Omental fat pad (tissue), 4 donors: Measurements from ENCODE around the gene SPACA7. TPM values are rescaled to one million over a fixed set of nuclear protein-coding genes. Genes with fewer than 3 reads are reported as not detected.

ENCODE experiments used
- ATAC-seq: fragments of 150-250 bp; one replicate; pipeline ENCODE4 v1.9.1; 2016; ENCODE audit warnings: mild to moderate bottlenecking, moderate library complexity; ENCODE audit not compliant: low FRiP score
- DNase-seq: peaks from one replicate; pipeline ENCODE4 v3.0.0-alpha.2; 2019; ENCODE audit warnings: low spot score
- CTCF ChIP-seq, 3 donors: fragments of 450-650 bp; IDR thresholded peaks; one replicate each; pipeline ENCODE4 v1.5.1; 2016 to 2017; ENCODE audit warnings: antibody characterized with exemption in 3 of 3, mild to moderate bottlenecking in 3 of 3, moderate library complexity in 2 of 3
- total RNA-seq, 4 donors: library from RNA; depleted of rRNA; stranded (reverse); fragments of >200 nt; gene quantifications; one replicate each; pipeline ENCODE4 v1.1.0, GENCODE V29; 2016

The SPACA7 gene
- total RNA-seq, 4 donors from 2014 or later, result not detected

- DNase-seq, result no peak
Observed at GRCh38 chr13:112349681-112350080, 26.5 kb upstream of the SPACA7 start.

GRCh38 chr13:112350300-112350699 lies 25.9 kb upstream of the SPACA7 start:
- no peak for ATAC-seq
- DNase-seq, result no peak
- no peak for TF ChIP-seq CTCF (IDR thresholded peaks at IDR 0.05)

More at GRCh38 chr13:112349681-112350080, 26.5 kb upstream of the SPACA7 start:
- no peak for ATAC-seq
- no peak for TF ChIP-seq CTCF (IDR thresholded peaks at IDR 0.05)

- peak; percentile 38 for ATAC-seq
- no peak for TF ChIP-seq CTCF (IDR thresholded peaks at IDR 0.05)
- no peak for DNase-seq
Observed at GRCh38 chr13:112351825-112352224, 24.3 kb upstream of the SPACA7 start.

GRCh38 chr13:112353856-112354255 lies 22.3 kb upstream of the SPACA7 start:
- ATAC-seq (no peak), DNase-seq (no peak)
- TF ChIP-seq CTCF (IDR thresholded peaks at IDR 0.05), result no peak

GRCh38 chr13:112354330-112355273 lies 21.6 kb upstream of the SPACA7 start:
- no peak for TF ChIP-seq CTCF (IDR thresholded peaks at IDR 0.05)
- ATAC-seq (no peak), DNase-seq (no peak)

GRCh38 chr13:112355274-112355838 lies 20.8 kb upstream of the SPACA7 start:
- no peak for ATAC-seq
- DNase-seq, result no peak
- TF ChIP-seq CTCF (IDR thresholded peaks at IDR 0.05), result no peak
